B cell (primary cell): ENCODE data around the gene DOK7. TPM values are rescaled to one million over a fixed set of nuclear protein-coding genes. Genes with fewer than 3 reads are reported as not detected.
A peak's percentile ranks its signal among the peaks of the same experiment; 100 is the strongest.

Experiments used
- ATAC-seq: fragments of 200-7000 bp; cut with Tn5 transposase; one replicate; pipeline ENCODE4 v1.10.0; 2021; ENCODE audit warnings: low read depth, mild to moderate bottlenecking, moderate number of reproducible peaks, moderate library complexity
- CTCF ChIA-PET: fragments of 350-600 bp; sonication (Branson Sonifier 250); formaldehyde crosslinking; loops from one replicate; lab custom pipeline; 2021; ENCODE audit warnings: antibody characterized with exemption, inconsistent platforms; lab: Charles Lee
- POLR2A ChIA-PET: fragments of 350-600 bp; sonication (Branson Sonifier 250); formaldehyde crosslinking; loops from one replicate; lab custom pipeline; 2021; ENCODE audit warnings: antibody characterized with exemption; lab: Charles Lee
- DNase-seq: peaks from one replicate; pipeline ENCODE4 v3.0.0; 2013
- H2AFZ ChIP-seq: 2 replicates; pipeline ENCODE4 v1.6.1; 2012; ENCODE audit warnings: mild to moderate bottlenecking, low read depth, low read length; ENCODE audit not compliant: insufficient read depth, poor library complexity, severe bottlenecking
- H3K27ac ChIP-seq, 2 donors: 1 replicate in 1 of 2; 2 replicates in 1 of 2; pipeline ENCODE4 v1.5.1; 2012 to 2013; ENCODE audit warnings: low read length in 2 of 2, mild to moderate bottlenecking in 2 of 2, moderate library complexity in 1 of 2
- H3K27me3 ChIP-seq, 4 experiments: fragments of 200-600 bp in 1 of 4; sonication (generic) in 1 of 4; replicated peaks in 1 of 4; 1 replicate in 2 of 4; 2 replicates in 2 of 4; pipeline versions ENCODE4 v1.6.1 to v1.7.0; 2013 to 2016; ENCODE audit warnings: low read length in 3 of 4, mild to moderate bottlenecking in 2 of 4, mixed read lengths in 1 of 4, moderate library complexity in 1 of 4; ENCODE audit not compliant: insufficient read depth in 4 of 4, control insufficient read depth in 3 of 4; ENCODE audit errors: control extremely low read depth in 1 of 4
- H3K36me3 ChIP-seq, 2 experiments: replicated peaks in 1 of 2; 1 replicate in 1 of 2; 2 replicates in 1 of 2; pipeline versions ENCODE4 v1.6.1 to v1.7.1; 2013; ENCODE audit warnings: low read length in 1 of 2; ENCODE audit not compliant: insufficient read depth in 2 of 2, control insufficient read depth in 1 of 2; ENCODE audit errors: control extremely low read depth in 1 of 2, extremely low read depth in 1 of 2
- H3K4me1 ChIP-seq, 2 donors: fragments of 200-600 bp in 1 of 2; sonication (generic) in 1 of 2; 1 replicate in 1 of 2; 2 replicates in 1 of 2; pipeline versions ENCODE4 v1.5.1 to v1.6.1; 2013 to 2017; ENCODE audit warnings: low read length in 2 of 2; ENCODE audit not compliant: control insufficient read depth in 2 of 2, insufficient read depth in 2 of 2
- H3K4me2 ChIP-seq: replicated peaks from 2 replicates; pipeline ENCODE3; 2012; ENCODE audit warnings: mild to moderate bottlenecking, low read depth, low read length; ENCODE audit not compliant: poor library complexity, severe bottlenecking
- H3K4me3 ChIP-seq, 5 experiments: fragments of 200-600 bp in 1 of 5; sonication (generic) in 1 of 5; 1 replicate in 3 of 5; 2 replicates in 2 of 5; pipeline versions ENCODE4 v1.5.1 to v1.7.0; 2011 to 2016; ENCODE audit warnings: low read length in 4 of 5, mild to moderate bottlenecking in 4 of 5, low read depth in 2 of 5, control low read depth in 1 of 5, moderate library complexity in 1 of 5; ENCODE audit not compliant: insufficient read depth in 1 of 5; ENCODE audit errors: control extremely low read depth in 1 of 5, extremely low read depth in 1 of 5
- H3K79me2 ChIP-seq: fragments of 200-600 bp; sonication (generic); one replicate; pipeline ENCODE4 v1.6.0; 2016; ENCODE audit warnings: low read length; ENCODE audit not compliant: control insufficient read depth, insufficient read depth
- H3K9ac ChIP-seq: fragments of 200-600 bp; sonication (generic); 2 replicates; pipeline ENCODE4 v1.6.1; 2017; ENCODE audit warnings: mild to moderate bottlenecking, low read length, moderate library complexity
- H3K9me3 ChIP-seq, 3 donors: one replicate each; pipeline versions ENCODE4 v1.6.1 to v1.7.1; 2013; ENCODE audit warnings: low read length in 2 of 3; ENCODE audit not compliant: control insufficient read depth in 2 of 3, insufficient read depth in 1 of 3; ENCODE audit errors: control extremely low read depth in 1 of 3
- H4K20me1 ChIP-seq: 2 replicates; pipeline ENCODE4 v1.6.0; 2012; ENCODE audit warnings: mild to moderate bottlenecking, low read length; ENCODE audit not compliant: insufficient read depth, control insufficient read depth, poor library complexity, severe bottlenecking
- H3K27ac Mint-ChIP-seq: one replicate; pipeline ENCODE4 v1.8.0; 2021; ENCODE audit warnings: mixed read lengths
- H3K27me3 Mint-ChIP-seq: one replicate; pipeline ENCODE4 v1.8.0; 2021; ENCODE audit warnings: mixed read lengths
- H3K4me1 Mint-ChIP-seq: one replicate; pipeline ENCODE4 v1.8.0; 2021; ENCODE audit warnings: mixed read lengths
- H3K4me3 Mint-ChIP-seq: one replicate; pipeline ENCODE4 v1.8.0; 2021; ENCODE audit warnings: mixed read lengths
- H3K9me3 Mint-ChIP-seq: one replicate; pipeline ENCODE4 v1.8.0; 2022; ENCODE audit warnings: mixed read lengths; ENCODE audit not compliant: insufficient read depth
- EZH2 ChIP-seq: IDR thresholded peaks from 2 replicates; pipeline ENCODE4 v1.6.1; 2012; ENCODE audit warnings: borderline replicate concordance, low read depth, mild to moderate bottlenecking, moderate library complexity, low read length; ENCODE audit not compliant: insufficient read depth, poor library complexity, severe bottlenecking
- WGBS: methylation state at CpG from one replicate; pipeline ENCODE4 v1.1.5; 2013; ENCODE audit warnings: missing lambda C conversion rate; ENCODE audit not compliant: insufficient coverage; 5-methylcytosine and 5-hydroxymethylcytosine counted together
- intact Hi-C: fragments of 100-400 bp; cut with micrococcal nuclease; formaldehyde crosslinking; loops from one replicate; pipeline ENCODE4 v1.10.0; 2022
- polyA plus RNA-seq: library from polyadenylated mRNA; depleted of rRNA; stranded (reverse); fragments of >200 nt; gene quantifications from 2 replicates; pipeline ENCODE4 v1.2.3, GENCODE V29; 2012
- total RNA-seq, 2 donors: library from RNA; stranded (reverse); fragments of 120-200 nt in 1 of 2; gene quantifications; 1 replicate in 1 of 2; 2 replicates in 1 of 2; pipeline versions ENCODE4 v1.2.3 to v1.2.4, GENCODE V29; 2013 to 2022
- TF ChIP-seq, protein P1 (sequence below): fragments of 200-600 bp; IDR thresholded peaks from one replicate; pipeline ENCODE4 v1.8.0; 2022; ENCODE audit warnings: antibody characterized with exemption, mild to moderate bottlenecking

Gene DOK7
- total and polyA plus RNA-seq, 2 donors (not counting 1 experiment from before 2014, with no cell fraction given) = 24.1 to 24.8 TPM

DNA sequence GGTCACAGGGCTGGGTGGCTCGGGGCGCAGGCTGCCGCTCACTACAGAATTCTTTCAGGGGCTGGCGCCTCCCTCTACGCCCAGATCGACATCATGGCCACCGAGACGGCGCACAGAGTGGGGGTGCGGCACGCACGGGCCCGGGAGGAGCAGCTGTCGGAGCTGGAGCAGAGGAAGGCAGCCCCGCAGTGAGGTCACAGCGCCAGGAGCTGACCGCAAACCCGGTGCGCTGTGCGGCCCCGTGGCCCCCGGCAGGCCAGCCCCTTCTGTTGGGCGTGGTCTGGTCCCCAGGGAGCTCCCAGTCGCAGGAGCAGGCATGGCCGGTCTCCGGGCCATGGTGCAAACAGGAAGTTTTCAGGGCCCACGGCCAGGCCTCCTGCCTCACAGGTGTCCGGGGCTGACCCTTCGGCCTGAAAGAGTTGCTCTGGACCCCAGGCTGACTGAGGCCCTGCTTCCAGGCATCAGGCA is 37.6 kb downstream of the DOK7 start:
- H3K9me3 Mint-ChIP-seq = no peaks in the 10 kb centered on the region
- peaks cover 4% of the 10 kb centered on the region for H3K79me2 ChIP-seq
- no peak overlapping the region for H3K4me3 Mint-ChIP-seq
- no peak overlapping the region for H3K27ac ChIP-seq
- H3K4me2 ChIP-seq = no peak overlapping the region
- H3K4me1 Mint-ChIP-seq = peaks cover 1% of the 10 kb centered on the region
- no peaks in the 10 kb centered on the region for H3K9me3 ChIP-seq
- H3K27ac Mint-ChIP-seq = no peak overlapping the region
- H3K9ac ChIP-seq = no peak overlapping the region
- H3K4me3 ChIP-seq = no peak overlapping the region
- ChIA-PET POLR2A (no interaction called here), CTCF (no interaction called here)
- H3K27me3 Mint-ChIP-seq = no peaks in the 10 kb centered on the region
- no peak overlapping the region for H2AFZ ChIP-seq
- H3K27me3 ChIP-seq = no peaks in the 10 kb centered on the region
- DNase-seq (no peak), ATAC-seq (no peak)
- H4K20me1 ChIP-seq = peaks cover 48% of the 10 kb centered on the region
- TF ChIP-seq EZH2 = no peak
- TF ChIP-seq, protein P1, sequence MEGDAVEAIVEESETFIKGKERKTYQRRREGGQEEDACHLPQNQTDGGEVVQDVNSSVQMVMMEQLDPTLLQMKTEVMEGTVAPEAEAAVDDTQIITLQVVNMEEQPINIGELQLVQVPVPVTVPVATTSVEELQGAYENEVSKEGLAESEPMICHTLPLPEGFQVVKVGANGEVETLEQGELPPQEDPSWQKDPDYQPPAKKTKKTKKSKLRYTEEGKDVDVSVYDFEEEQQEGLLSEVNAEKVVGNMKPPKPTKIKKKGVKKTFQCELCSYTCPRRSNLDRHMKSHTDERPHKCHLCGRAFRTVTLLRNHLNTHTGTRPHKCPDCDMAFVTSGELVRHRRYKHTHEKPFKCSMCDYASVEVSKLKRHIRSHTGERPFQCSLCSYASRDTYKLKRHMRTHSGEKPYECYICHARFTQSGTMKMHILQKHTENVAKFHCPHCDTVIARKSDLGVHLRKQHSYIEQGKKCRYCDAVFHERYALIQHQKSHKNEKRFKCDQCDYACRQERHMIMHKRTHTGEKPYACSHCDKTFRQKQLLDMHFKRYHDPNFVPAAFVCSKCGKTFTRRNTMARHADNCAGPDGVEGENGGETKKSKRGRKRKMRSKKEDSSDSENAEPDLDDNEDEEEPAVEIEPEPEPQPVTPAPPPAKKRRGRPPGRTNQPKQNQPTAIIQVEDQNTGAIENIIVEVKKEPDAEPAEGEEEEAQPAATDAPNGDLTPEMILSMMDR = no peak
- WGBS = 89% methylated on average over 29 of the region's 29 CpGs
- no peaks in the 10 kb centered on the region for H3K4me1 ChIP-seq
- intact Hi-C loops = no loop called here
- H3K36me3 ChIP-seq = peaks cover 0 to 22% of the 10 kb centered on the region in 2 experiments

DNA sequence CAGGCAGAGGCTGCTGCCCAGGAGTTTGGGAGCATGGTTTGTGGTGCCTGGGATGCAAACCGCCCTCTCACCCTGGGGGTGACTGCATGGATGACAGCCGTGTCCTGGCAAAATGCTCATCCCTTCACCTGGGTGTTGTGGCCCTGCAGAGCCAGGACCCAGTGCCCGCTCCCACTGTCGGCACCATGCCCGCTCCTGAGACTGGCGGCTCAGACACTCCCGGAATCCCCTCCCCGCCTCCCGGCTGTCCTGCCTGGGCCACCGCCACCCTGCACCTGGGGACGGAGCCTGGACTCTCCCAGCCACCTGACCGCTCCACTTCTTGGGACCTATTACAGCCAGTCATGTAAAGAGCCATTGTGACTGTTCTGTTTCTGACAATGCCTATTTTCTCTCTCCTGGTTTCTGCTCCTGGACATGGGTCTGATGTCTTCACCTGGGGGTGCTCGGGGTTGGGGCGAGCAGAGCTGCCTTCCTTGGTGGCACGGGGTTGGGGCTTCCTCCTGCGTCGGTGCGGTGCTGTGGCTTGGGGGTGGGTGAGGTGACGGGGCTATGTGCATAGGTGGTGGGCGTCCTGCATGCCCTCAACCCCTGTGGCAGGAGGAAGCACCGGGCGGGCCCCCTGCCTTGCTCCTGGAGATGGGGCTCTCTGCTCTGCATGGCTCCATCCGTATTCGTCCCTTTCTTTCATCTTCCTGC is 38.2 kb downstream of the DOK7 start:
- no peak overlapping the region for H3K4me3 Mint-ChIP-seq
- H3K9me3 Mint-ChIP-seq = no peaks in the 10 kb centered on the region
- intact Hi-C loops = no loop called here
- ATAC-seq = no peak
- 89% methylated on average over 16 of the region's 24 CpGs for WGBS
- peaks cover 10% of the 10 kb centered on the region for H3K79me2 ChIP-seq
- H3K4me2 ChIP-seq = no peak overlapping the region
- H3K27me3 ChIP-seq = no peaks in the 10 kb centered on the region
- H3K9me3 ChIP-seq = no peaks in the 10 kb centered on the region
- no peak overlapping the region for H2AFZ ChIP-seq
- TF ChIP-seq, protein P1 = no peak
- TF ChIP-seq EZH2 = no peak
- no peak overlapping the region for H3K9ac ChIP-seq
- H3K27ac Mint-ChIP-seq = peak overlapping the region; percentile 34
- no peak for DNase-seq
- peaks cover 1% of the 10 kb centered on the region for H3K4me1 Mint-ChIP-seq
- ChIA-PET CTCF (no interaction called here), POLR2A (no interaction called here)
- H3K4me1 ChIP-seq = no peaks in the 10 kb centered on the region
- H3K27ac ChIP-seq = no peak overlapping the region
- no peaks in the 10 kb centered on the region for H3K27me3 Mint-ChIP-seq
- H4K20me1 ChIP-seq = peaks cover 52% of the 10 kb centered on the region
- peaks cover 0 to 22% of the 10 kb centered on the region in 2 experiments for H3K36me3 ChIP-seq
- no peak overlapping the region for H3K4me3 ChIP-seq
